ENCODE measurements around the gene MSI2. TPM values are rescaled to one million over a fixed set of nuclear protein-coding genes. Genes with fewer than 3 reads are reported as not detected.

MSI2 gene
- total and polyA plus RNA-seq, 7 experiments from 2014 or later: 3.3 to 169 (median 125) TPM

- DNase-seq (no peak), ATAC-seq (no peak)
- Histone ChIP-seq H3K27ac (ENCODE audit: low read depth, low read length) (no peak overlapping the region), H3K36me3 (ENCODE audit: control insufficient read depth in 2 of 3, insufficient read depth in 3 of 3, low read length in 3 of 3) (no peaks in the 10 kb centered on the region), H3K4me3 (ENCODE audit: low read length) (no peak overlapping the region), H3K9me3 (ENCODE audit: control insufficient read depth in 2 of 3, low read length in 3 of 3) (no peaks in the 10 kb centered on the region), H3K27me3 (ENCODE audit: control insufficient read depth in 2 of 2, insufficient read depth in 2 of 2, low read length in 2 of 2) (no peaks in the 10 kb centered on the region), H3K4me1 (ENCODE audit: control insufficient read depth in 2 of 2, insufficient read depth in 2 of 2, low read length in 2 of 2) (no peaks in the 10 kb centered on the region)
- Mint-ChIP-seq H3K27me3 (no peaks in the 10 kb centered on the region), H3K27ac (no peak overlapping the region), H3K4me3 (no peak overlapping the region), H3K4me1 (peaks cover 0 to 16% (median 8%) of the 10 kb centered on the region in 7 donors), H3K9me3 (no peaks in the 10 kb centered on the region), H3K36me3 (peaks cover 0 to 6% (median 0%) of the 10 kb centered on the region in 5 donors)
- CTCF ChIA-PET: no interaction called here
- POLR2A ChIA-PET: no interaction called here
- intact Hi-C loops (cut with micrococcal nuclease): no loop called here
Observed at GRCh38 chr17:57579245-57579644, 322.9 kb downstream of the MSI2 start.

GRCh38 chr17:57580055-57580739 is 323.9 kb downstream of the MSI2 start:
- Histone ChIP-seq H3K4me3 (ENCODE audit: low read length) (no peak overlapping the region), H3K9me3 (ENCODE audit: control insufficient read depth in 2 of 3, low read length in 3 of 3) (no peaks in the 10 kb centered on the region), H3K27me3 (ENCODE audit: control insufficient read depth in 2 of 2, insufficient read depth in 2 of 2, low read length in 2 of 2) (no peaks in the 10 kb centered on the region), H3K4me1 (ENCODE audit: control insufficient read depth in 2 of 2, insufficient read depth in 2 of 2, low read length in 2 of 2) (no peaks in the 10 kb centered on the region), H3K36me3 (ENCODE audit: control insufficient read depth in 2 of 3, insufficient read depth in 3 of 3, low read length in 3 of 3) (no peaks in the 10 kb centered on the region), H3K27ac (ENCODE audit: low read depth, low read length) (no peak overlapping the region)
- H3K9me3 Mint-ChIP-seq: no peaks in the 10 kb centered on the region
- intact Hi-C loops (cut with micrococcal nuclease): no loop called here
- CTCF ChIA-PET: no interaction called here
- peaks cover 0 to 19% (median 6%) of the 10 kb centered on the region in 7 donors for H3K4me1 Mint-ChIP-seq
- POLR2A ChIA-PET: no interaction called here
- H3K27me3 Mint-ChIP-seq: no peaks in the 10 kb centered on the region
- DNase-seq: no peak
- ATAC-seq: no peak
- H3K27ac Mint-ChIP-seq: peak overlapping the region in 2 of 9 donors; percentile 10 to 31
- no peak overlapping the region for H3K4me3 Mint-ChIP-seq
- H3K36me3 Mint-ChIP-seq: peaks cover 0 to 6% (median 0%) of the 10 kb centered on the region in 5 donors

- ATAC-seq (no peak), DNase-seq (no peak)
- Mint-ChIP-seq H3K4me1 (peaks cover 0 to 24% (median 8%) of the 10 kb centered on the region in 7 donors), H3K27ac (peak overlapping the region in 1 of 9 donors; percentile 5), H3K36me3 (peaks cover 0 to 6% (median 0%) of the 10 kb centered on the region in 5 donors), H3K27me3 (no peaks in the 10 kb centered on the region), H3K4me3 (no peak overlapping the region), H3K9me3 (no peaks in the 10 kb centered on the region)
- H3K27ac ChIP-seq (ENCODE audit: low read depth, low read length): no peak overlapping the region
- CTCF ChIA-PET: no interaction called here
- H3K27me3 ChIP-seq (ENCODE audit: control insufficient read depth in 2 of 2, insufficient read depth in 2 of 2, low read length in 2 of 2): no peaks in the 10 kb centered on the region
- intact Hi-C loops (cut with micrococcal nuclease): no loop called here
- no peak overlapping the region for H3K4me3 ChIP-seq (ENCODE audit: low read length)
- H3K9me3 ChIP-seq (ENCODE audit: control insufficient read depth in 2 of 3, low read length in 3 of 3): no peaks in the 10 kb centered on the region
- POLR2A ChIA-PET: no interaction called here
- no peaks in the 10 kb centered on the region for H3K36me3 ChIP-seq (ENCODE audit: control insufficient read depth in 2 of 3, insufficient read depth in 3 of 3, low read length in 3 of 3)
- H3K4me1 ChIP-seq (ENCODE audit: control insufficient read depth in 2 of 2, insufficient read depth in 2 of 2, low read length in 2 of 2): no peaks in the 10 kb centered on the region
Observed at GRCh38 chr17:57582881-57583756, 326.8 kb downstream of the MSI2 start.

GRCh38 chr17:57584050-57584551 is 327.8 kb downstream of the MSI2 start:
- DNase-seq: no peak
- no peak overlapping the region for H3K27ac ChIP-seq (ENCODE audit: low read depth, low read length)
- H3K4me3 ChIP-seq (ENCODE audit: low read length): no peak overlapping the region
- intact Hi-C loops (cut with micrococcal nuclease): no loop called here
- H3K27ac Mint-ChIP-seq: peak overlapping the region in 1 of 9 donors; percentile 5
- peaks cover 0 to 11% (median 0%) of the 10 kb centered on the region in 5 donors for H3K36me3 Mint-ChIP-seq
- ChIA-PET CTCF (no interaction called here), POLR2A (no interaction called here)
- no peak for ATAC-seq
- H3K9me3 Mint-ChIP-seq: no peaks in the 10 kb centered on the region
- no peaks in the 10 kb centered on the region for H3K27me3 ChIP-seq (ENCODE audit: control insufficient read depth in 2 of 2, insufficient read depth in 2 of 2, low read length in 2 of 2)
- no peaks in the 10 kb centered on the region for H3K27me3 Mint-ChIP-seq
- H3K4me3 Mint-ChIP-seq: no peak overlapping the region
- peaks cover 0 to 18% (median 6%) of the 10 kb centered on the region in 7 donors for H3K4me1 Mint-ChIP-seq
- H3K4me1 ChIP-seq (ENCODE audit: control insufficient read depth in 2 of 2, insufficient read depth in 2 of 2, low read length in 2 of 2): no peaks in the 10 kb centered on the region
- H3K9me3 ChIP-seq (ENCODE audit: control insufficient read depth in 2 of 3, low read length in 3 of 3): no peaks in the 10 kb centered on the region
- H3K36me3 ChIP-seq (ENCODE audit: control insufficient read depth in 2 of 3, insufficient read depth in 3 of 3, low read length in 3 of 3): no peaks in the 10 kb centered on the region

- no peaks in the 10 kb centered on the region for H3K9me3 Mint-ChIP-seq
- Histone ChIP-seq H3K27ac (ENCODE audit: low read depth, low read length) (no peak overlapping the region), H3K4me3 (ENCODE audit: low read length) (no peak overlapping the region), H3K4me1 (ENCODE audit: control insufficient read depth in 2 of 2, insufficient read depth in 2 of 2, low read length in 2 of 2) (no peaks in the 10 kb centered on the region), H3K27me3 (ENCODE audit: control insufficient read depth in 2 of 2, insufficient read depth in 2 of 2, low read length in 2 of 2) (no peaks in the 10 kb centered on the region), H3K9me3 (ENCODE audit: control insufficient read depth in 2 of 3, low read length in 3 of 3) (no peaks in the 10 kb centered on the region), H3K36me3 (ENCODE audit: control insufficient read depth in 2 of 3, insufficient read depth in 3 of 3, low read length in 3 of 3) (no peaks in the 10 kb centered on the region)
- no peak for ATAC-seq
- no peak for DNase-seq
- ChIA-PET CTCF (interaction anchor here (0.9 kb wide), 1 partner anchor 14 kb away, joined by 3 read pairs; no protein-coding TSS in a partner anchor), POLR2A (no interaction called here)
- H3K4me3 Mint-ChIP-seq: peak overlapping the region in 1 of 10 donors; percentile 6
- peaks cover 0 to 11% (median 0%) of the 10 kb centered on the region in 5 donors for H3K36me3 Mint-ChIP-seq
- H3K4me1 Mint-ChIP-seq: peaks cover 0 to 18% (median 6%) of the 10 kb centered on the region in 7 donors
- H3K27me3 Mint-ChIP-seq: no peaks in the 10 kb centered on the region
- peak overlapping the region in 7 of 9 donors; percentile 9 to 69 (median 50) for H3K27ac Mint-ChIP-seq
- intact Hi-C loops (cut with micrococcal nuclease): no loop called here
Observed at GRCh38 chr17:57585341-57586195, 329.2 kb downstream of the MSI2 start.

- peak overlapping the region in 8 of 9 donors; percentile 0 to 85 (median 57) for H3K27ac Mint-ChIP-seq
- H3K27me3 Mint-ChIP-seq: no peaks in the 10 kb centered on the region
- ATAC-seq (no peak), DNase-seq (no peak)
- Histone ChIP-seq H3K27ac (ENCODE audit: low read depth, low read length) (no peak overlapping the region), H3K36me3 (ENCODE audit: control insufficient read depth in 2 of 3, insufficient read depth in 3 of 3, low read length in 3 of 3) (no peaks in the 10 kb centered on the region), H3K4me1 (ENCODE audit: control insufficient read depth in 2 of 2, insufficient read depth in 2 of 2, low read length in 2 of 2) (no peaks in the 10 kb centered on the region), H3K27me3 (ENCODE audit: control insufficient read depth in 2 of 2, insufficient read depth in 2 of 2, low read length in 2 of 2) (no peaks in the 10 kb centered on the region), H3K9me3 (ENCODE audit: control insufficient read depth in 2 of 3, low read length in 3 of 3) (no peaks in the 10 kb centered on the region), H3K4me3 (ENCODE audit: low read length) (no peak overlapping the region)
- peaks cover 0 to 11% (median 0%) of the 10 kb centered on the region in 5 donors for H3K36me3 Mint-ChIP-seq
- no peak overlapping the region for H3K4me3 Mint-ChIP-seq
- peaks cover 0 to 18% (median 6%) of the 10 kb centered on the region in 7 donors for H3K4me1 Mint-ChIP-seq
- intact Hi-C loops (cut with micrococcal nuclease): no loop called here
- no peaks in the 10 kb centered on the region for H3K9me3 Mint-ChIP-seq
- POLR2A ChIA-PET: no interaction called here
- CTCF ChIA-PET: interaction anchor here (0.8 kb wide), 1 partner anchor 12 kb away, joined by 3 read pairs; no protein-coding TSS in a partner anchor
Observed at GRCh38 chr17:57586196-57586740, 329.9 kb downstream of the MSI2 start.

Data from naive thymus-derived CD4-positive, alpha-beta T cell (primary cell).